C4-2B (cell line): ENCODE measurements around the gene TOR2A.

ENCODE experiments used
- ZFX ChIP-seq: fragments of 450-650 bp; IDR thresholded peaks from 2 replicates; pipeline ENCODE4 v1.6.1; 2017
- TF ChIP-seq, protein P1 (sequence below): fragments of 450-650 bp; conservative IDR thresholded peaks from 2 replicates; pipeline ENCODE4 v1.5.1; 2017; ENCODE audit warnings: mild to moderate bottlenecking

DNA sequence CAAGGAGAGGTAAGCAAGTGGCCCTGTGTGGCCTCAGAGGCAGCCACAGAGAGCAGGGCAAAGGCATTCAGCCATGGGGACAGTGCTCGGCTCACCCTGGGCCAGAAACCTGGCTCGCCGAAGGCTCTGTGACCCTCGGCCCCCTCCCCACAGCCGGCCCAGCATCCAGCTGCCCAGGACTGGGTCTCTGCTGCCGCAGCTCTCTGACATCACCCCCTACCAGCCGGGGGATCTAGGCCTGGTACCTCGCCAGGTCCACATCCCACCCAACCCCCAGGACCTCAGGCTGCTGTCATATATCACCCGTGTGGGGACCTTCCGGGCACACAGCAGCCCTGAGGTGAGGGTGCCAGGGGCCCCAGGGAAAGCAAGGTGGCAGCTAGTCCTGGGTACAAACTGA lies 22.2 kb downstream of the TOR2A start:
- TF ChIP-seq, protein P1, sequence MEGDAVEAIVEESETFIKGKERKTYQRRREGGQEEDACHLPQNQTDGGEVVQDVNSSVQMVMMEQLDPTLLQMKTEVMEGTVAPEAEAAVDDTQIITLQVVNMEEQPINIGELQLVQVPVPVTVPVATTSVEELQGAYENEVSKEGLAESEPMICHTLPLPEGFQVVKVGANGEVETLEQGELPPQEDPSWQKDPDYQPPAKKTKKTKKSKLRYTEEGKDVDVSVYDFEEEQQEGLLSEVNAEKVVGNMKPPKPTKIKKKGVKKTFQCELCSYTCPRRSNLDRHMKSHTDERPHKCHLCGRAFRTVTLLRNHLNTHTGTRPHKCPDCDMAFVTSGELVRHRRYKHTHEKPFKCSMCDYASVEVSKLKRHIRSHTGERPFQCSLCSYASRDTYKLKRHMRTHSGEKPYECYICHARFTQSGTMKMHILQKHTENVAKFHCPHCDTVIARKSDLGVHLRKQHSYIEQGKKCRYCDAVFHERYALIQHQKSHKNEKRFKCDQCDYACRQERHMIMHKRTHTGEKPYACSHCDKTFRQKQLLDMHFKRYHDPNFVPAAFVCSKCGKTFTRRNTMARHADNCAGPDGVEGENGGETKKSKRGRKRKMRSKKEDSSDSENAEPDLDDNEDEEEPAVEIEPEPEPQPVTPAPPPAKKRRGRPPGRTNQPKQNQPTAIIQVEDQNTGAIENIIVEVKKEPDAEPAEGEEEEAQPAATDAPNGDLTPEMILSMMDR, result no peak
- no peak for TF ChIP-seq ZFX
